Mesodermal cell (in vitro differentiated cells): Measurements from ENCODE around the gene ACSL3.

Experiments
- H3K27ac ChIP-seq: 2 replicates; pipeline ENCODE4 v1.7.0; 2013; ENCODE audit warnings: mild to moderate bottlenecking, low read depth, low read length, moderate library complexity; ENCODE audit not compliant: severe bottlenecking
- H3K36me3 ChIP-seq: 2 replicates; pipeline ENCODE4 v1.7.1; 2013; ENCODE audit warnings: mild to moderate bottlenecking, low read length, moderate library complexity; ENCODE audit not compliant: control insufficient read depth, insufficient read depth
- H3K4me1 ChIP-seq: one replicate; pipeline ENCODE4 v1.7.1; 2013; ENCODE audit warnings: mild to moderate bottlenecking, low read length; ENCODE audit not compliant: insufficient read depth, control insufficient read depth, poor library complexity, severe bottlenecking
- H3K4me3 ChIP-seq: 2 replicates; pipeline ENCODE4 v1.7.0; 2013; ENCODE audit warnings: low read length, control low read depth, mild to moderate bottlenecking; ENCODE audit not compliant: insufficient read depth, poor library complexity, severe bottlenecking; ENCODE audit errors: extremely low read depth
- H3K9me3 ChIP-seq: 2 replicates; pipeline ENCODE4 v1.7.1; 2013; ENCODE audit warnings: mild to moderate bottlenecking, low read length, moderate library complexity; ENCODE audit not compliant: control insufficient read depth
- WGBS, 2 experiments: methylation state at CpG; one replicate each; pipeline ENCODE4 v1.1.5; 2013; ENCODE audit warnings: missing lambda C conversion rate in 2 of 2; ENCODE audit not compliant: insufficient coverage in 2 of 2; 5-methylcytosine and 5-hydroxymethylcytosine counted together

The ACSL3 gene

DNA sequence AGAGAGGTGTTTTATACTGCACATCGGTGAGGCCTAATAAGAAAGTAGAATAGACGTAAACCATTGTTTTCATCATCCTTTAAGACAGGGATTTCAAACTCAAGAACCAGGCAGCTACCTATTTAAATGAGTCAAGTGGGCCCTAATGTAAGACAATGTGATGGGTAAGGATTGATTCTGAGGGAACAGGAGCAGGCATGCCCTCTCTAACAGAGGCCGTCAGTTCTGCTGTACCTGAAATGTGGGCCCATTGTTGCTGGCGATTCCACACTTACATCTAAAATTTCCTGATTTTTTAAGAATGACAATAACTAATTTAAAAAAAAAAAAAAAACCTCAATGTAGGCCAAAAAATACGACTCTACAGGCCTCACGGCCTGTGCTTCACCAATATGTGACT lies 67.5 kb downstream of the ACSL3 start:
- WGBS, 2 experiments, result 100% methylated on average over 1 to 2 of the region's 6 CpGs
- no peak overlapping the region for H3K27ac ChIP-seq
- no peak overlapping the region for H3K4me3 ChIP-seq
- H3K36me3 ChIP-seq, result peaks cover 64% of the 10 kb centered on the region
- no peaks in the 10 kb centered on the region for H3K9me3 ChIP-seq
- peaks cover 11% of the 10 kb centered on the region for H3K4me1 ChIP-seq

DNA sequence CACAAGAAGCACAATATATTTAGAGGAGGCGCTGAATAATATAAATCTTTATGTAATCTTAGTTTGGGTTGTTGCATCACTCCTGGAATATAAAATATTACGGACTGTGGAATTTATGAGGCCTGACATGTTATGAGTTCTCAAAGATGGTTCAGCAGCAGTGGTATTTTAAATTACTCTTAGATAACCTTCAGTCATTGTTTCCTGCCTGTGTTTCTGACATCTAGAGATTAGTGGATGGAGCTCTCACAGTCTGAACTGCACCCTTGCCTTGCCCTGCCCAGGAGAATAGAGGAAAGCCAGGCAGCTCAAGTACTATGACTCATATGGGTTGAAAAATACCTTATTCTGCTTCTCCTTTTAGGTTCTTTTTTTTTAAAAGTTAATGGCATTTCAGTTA lies 70.0 kb downstream of the ACSL3 start:
- Histone ChIP-seq H3K36me3 (peaks cover 70% of the 10 kb centered on the region), H3K4me3 (no peak overlapping the region), H3K9me3 (no peaks in the 10 kb centered on the region), H3K27ac (no peak overlapping the region), H3K4me1 (peaks cover 11% of the 10 kb centered on the region)
- WGBS, 2 experiments, result no CpG with 5 or more reads among the region's 2 CpGs

DNA sequence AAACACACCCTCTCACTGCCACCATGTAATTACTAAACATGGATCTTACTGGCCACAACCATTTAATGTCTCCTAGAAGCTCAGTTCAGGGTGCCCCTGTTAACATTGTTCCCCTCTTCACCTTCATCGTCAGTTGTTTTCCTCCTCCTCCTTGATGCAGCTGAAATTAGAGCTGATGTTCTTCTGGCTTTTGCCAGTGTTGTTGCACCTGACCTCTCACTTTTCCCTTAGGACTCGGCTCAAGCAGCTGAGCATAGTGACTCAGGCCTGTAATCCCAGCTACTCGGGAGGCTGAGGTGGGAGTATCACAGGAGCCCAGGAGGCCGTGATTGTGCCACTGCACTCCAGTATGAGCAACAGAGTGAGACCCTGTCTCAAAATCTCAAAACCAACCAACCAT lies 70.8 kb downstream of the ACSL3 start:
- Histone ChIP-seq H3K4me1 (peaks cover 11% of the 10 kb centered on the region), H3K27ac (no peak overlapping the region), H3K4me3 (no peak overlapping the region), H3K36me3 (peaks cover 75% of the 10 kb centered on the region), H3K9me3 (no peaks in the 10 kb centered on the region)
- 96 to 100% methylated on average over 3 to 4 of the region's 4 CpGs for WGBS, 2 experiments

GRCh38 chr2:222933458-222933857 lies 72.6 kb downstream of the ACSL3 start:
- H3K9me3 ChIP-seq, result peaks cover 4% of the 10 kb centered on the region
- H3K4me1 ChIP-seq, result peaks cover 11% of the 10 kb centered on the region
- 100% methylated on average over 1 of the region's 3 CpGs; no CpG with 5 or more reads in 1 of the 2 experiments for WGBS, 2 experiments
- no peak overlapping the region for H3K27ac ChIP-seq
- H3K36me3 ChIP-seq, result peaks cover 68% of the 10 kb centered on the region
- H3K4me3 ChIP-seq, result no peak overlapping the region

DNA sequence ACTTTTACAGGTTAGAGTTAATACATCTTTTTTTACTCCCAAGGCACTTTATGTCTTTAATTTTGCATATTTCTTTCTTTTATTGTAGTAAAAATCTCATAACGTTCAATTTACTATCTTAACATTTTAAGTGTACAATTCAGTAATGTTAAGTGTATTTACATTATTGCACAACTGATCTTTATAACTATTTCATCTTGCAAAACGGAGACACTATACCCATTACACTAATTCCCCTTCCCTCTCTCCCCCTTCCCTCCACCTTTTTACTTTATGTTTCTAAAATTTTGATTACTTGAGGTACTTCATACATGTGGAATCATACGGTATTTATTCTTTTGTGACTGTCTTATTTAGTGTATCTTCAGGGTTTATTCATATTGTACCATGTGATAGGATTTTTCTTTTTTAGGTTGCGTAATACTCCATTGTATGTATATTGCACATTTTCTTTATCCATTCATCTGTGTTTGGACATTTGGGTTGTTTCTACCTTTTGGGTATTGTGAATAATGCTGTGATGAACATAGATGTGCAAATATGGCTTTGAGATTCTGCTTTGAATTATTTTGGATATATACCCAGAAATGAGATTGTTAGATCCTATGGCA lies 75.0 kb downstream of the ACSL3 start:
- no CpG with 5 or more reads among the region's 4 CpGs for WGBS, 2 experiments
- no peak overlapping the region for H3K27ac ChIP-seq
- peaks cover 4% of the 10 kb centered on the region for H3K9me3 ChIP-seq
- H3K4me3 ChIP-seq, result no peak overlapping the region
- peaks cover 19% of the 10 kb centered on the region for H3K4me1 ChIP-seq
- peaks cover 63% of the 10 kb centered on the region for H3K36me3 ChIP-seq

DNA sequence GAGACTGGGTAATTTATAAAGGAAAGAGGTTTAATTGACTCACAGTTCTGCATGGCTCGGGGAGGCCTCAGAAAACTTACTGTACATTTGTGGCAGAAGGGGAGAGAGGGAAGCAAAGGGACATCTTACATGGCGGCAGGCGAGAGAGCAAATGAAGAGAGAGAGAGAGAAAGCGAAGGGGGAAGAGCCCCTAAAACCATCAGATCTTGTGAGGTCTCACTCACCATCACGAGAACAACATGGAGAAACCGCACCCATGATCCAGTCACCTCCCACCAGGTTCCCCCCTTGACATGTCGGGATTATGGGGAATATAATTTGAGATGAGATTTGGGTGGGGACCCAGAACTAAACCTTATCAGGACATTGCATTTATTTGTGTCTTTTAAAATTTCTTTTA lies 75.9 kb downstream of the ACSL3 start:
- peaks cover 4% of the 10 kb centered on the region for H3K9me3 ChIP-seq
- WGBS, 2 experiments, result 83 to 90% methylated on average over 3 to 4 of the region's 7 CpGs
- H3K4me1 ChIP-seq, result peaks cover 13% of the 10 kb centered on the region
- H3K36me3 ChIP-seq, result peaks cover 62% of the 10 kb centered on the region
- no peak overlapping the region for H3K27ac ChIP-seq
- H3K4me3 ChIP-seq, result no peak overlapping the region

- Histone ChIP-seq H3K36me3 (peaks cover 51% of the 10 kb centered on the region), H3K4me3 (no peak overlapping the region), H3K4me1 (peaks cover 17% of the 10 kb centered on the region), H3K27ac (no peak overlapping the region), H3K9me3 (peaks cover 4% of the 10 kb centered on the region)
- WGBS, 2 experiments, result no CpG with 5 or more reads among the region's 2 CpGs
Observed at GRCh38 chr2:222938327-222938726, 77.5 kb downstream of the ACSL3 start.

DNA sequence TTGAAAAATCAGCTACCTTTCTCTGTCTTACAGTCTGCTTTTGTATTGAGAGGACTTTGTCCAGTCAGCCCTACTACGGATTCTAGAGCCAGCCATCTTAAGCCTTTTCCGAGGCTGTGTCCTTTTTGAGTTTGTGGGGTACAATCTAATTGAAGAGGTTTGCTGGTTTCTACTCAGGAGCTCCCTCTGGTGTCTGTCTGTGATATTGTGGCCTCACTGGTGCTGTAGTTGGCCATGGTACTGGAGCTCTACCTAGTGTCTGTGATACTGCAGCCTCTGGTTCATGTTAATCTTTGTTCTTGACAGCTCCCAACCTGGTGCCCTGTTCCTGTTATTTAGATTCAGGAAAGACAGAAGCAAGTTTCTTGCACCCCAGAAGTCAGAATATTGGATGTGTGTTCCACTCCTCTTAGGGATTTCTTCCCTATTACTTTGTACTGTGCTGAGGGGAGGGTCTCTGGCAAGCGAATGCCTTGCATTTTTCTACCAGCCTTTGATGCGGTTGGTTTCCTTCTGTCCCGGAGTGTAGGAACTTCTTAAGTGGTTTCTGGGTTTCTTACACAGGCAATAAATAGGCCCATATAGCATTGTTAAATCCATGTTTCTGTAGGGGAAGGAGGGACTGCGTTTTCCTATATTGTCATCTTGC lies 78.5 kb downstream of the ACSL3 start:
- H3K9me3 ChIP-seq, result peaks cover 4% of the 10 kb centered on the region
- no peak overlapping the region for H3K4me3 ChIP-seq
- peaks cover 42% of the 10 kb centered on the region for H3K36me3 ChIP-seq
- H3K27ac ChIP-seq, result peak overlapping the region; percentile 24
- H3K4me1 ChIP-seq, result peaks cover 26% of the 10 kb centered on the region
- WGBS, 2 experiments, result 80% methylated on average over 1 of the region's 6 CpGs; no CpG with 5 or more reads in 1 of the 2 experiments

- WGBS, 2 experiments, result no CpG with 5 or more reads among the region's 2 CpGs
- peaks cover 27% of the 10 kb centered on the region for H3K4me1 ChIP-seq
- H3K4me3 ChIP-seq, result no peak overlapping the region
- H3K36me3 ChIP-seq, result peaks cover 36% of the 10 kb centered on the region
- peaks cover 4% of the 10 kb centered on the region for H3K9me3 ChIP-seq
- H3K27ac ChIP-seq, result peak overlapping the region; percentile 24
Observed at GRCh38 chr2:222939979-222940378, 79.1 kb downstream of the ACSL3 start.

DNA sequence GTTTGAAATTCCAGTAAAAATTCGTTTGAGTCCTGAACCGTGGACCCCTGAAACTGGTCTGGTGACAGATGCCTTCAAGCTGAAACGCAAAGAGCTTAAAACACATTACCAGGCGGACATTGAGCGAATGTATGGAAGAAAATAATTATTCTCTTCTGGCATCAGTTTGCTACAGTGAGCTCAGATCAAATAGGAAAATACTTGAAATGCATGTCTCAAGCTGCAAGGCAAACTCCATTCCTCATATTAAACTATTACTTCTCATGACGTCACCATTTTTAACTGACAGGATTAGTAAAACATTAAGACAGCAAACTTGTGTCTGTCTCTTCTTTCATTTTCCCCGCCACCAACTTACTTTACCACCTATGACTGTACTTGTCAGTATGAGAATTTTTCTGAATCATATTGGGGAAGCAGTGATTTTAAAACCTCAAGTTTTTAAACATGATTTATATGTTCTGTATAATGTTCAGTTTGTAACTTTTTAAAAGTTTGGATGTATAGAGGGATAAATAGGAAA lies 80.7 kb downstream of the ACSL3 start:
- H3K36me3 ChIP-seq, result peaks cover 23% of the 10 kb centered on the region
- H3K9me3 ChIP-seq, result peaks cover 4% of the 10 kb centered on the region
- no peak overlapping the region for H3K27ac ChIP-seq
- H3K4me3 ChIP-seq, result no peak overlapping the region
- 94 to 100% methylated on average over 4 to 5 of the region's 7 CpGs for WGBS, 2 experiments
- peaks cover 27% of the 10 kb centered on the region for H3K4me1 ChIP-seq

DNA sequence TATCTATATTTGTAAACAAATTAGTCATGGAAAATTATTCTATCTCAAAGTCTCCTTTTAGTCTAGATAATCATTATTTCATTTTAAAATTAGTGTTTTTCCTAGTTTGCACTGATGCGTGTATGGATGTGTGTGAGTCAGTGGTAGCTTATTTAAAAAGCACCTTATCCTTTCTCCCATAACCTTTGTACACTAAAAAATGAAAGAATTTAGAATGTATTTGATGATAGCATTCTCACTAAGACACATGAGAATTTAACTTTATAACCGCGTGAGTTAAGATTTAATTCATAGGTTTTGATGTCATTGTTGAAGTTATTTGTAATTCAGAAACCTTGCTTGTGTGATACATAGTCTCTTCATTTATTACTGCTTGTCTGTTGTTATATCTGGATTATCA lies 81.7 kb downstream of the ACSL3 start:
- Histone ChIP-seq H3K27ac (no peak overlapping the region), H3K9me3 (peaks cover 4% of the 10 kb centered on the region), H3K4me3 (no peak overlapping the region), H3K4me1 (peaks cover 27% of the 10 kb centered on the region), H3K36me3 (peaks cover 19% of the 10 kb centered on the region)
- WGBS, 2 experiments, result no CpG with 5 or more reads among the region's 3 CpGs
